GM18861 (cell line): ENCODE measurements around the gene RRBP1.

ENCODE experiments used
- ATAC-seq: cut with Tn5 transposase; IDR thresholded peaks from one replicate; pipeline ENCODE4 v1.9.1; 2021; ENCODE audit not compliant: unreplicated experiment

RRBP1 gene, protein sequence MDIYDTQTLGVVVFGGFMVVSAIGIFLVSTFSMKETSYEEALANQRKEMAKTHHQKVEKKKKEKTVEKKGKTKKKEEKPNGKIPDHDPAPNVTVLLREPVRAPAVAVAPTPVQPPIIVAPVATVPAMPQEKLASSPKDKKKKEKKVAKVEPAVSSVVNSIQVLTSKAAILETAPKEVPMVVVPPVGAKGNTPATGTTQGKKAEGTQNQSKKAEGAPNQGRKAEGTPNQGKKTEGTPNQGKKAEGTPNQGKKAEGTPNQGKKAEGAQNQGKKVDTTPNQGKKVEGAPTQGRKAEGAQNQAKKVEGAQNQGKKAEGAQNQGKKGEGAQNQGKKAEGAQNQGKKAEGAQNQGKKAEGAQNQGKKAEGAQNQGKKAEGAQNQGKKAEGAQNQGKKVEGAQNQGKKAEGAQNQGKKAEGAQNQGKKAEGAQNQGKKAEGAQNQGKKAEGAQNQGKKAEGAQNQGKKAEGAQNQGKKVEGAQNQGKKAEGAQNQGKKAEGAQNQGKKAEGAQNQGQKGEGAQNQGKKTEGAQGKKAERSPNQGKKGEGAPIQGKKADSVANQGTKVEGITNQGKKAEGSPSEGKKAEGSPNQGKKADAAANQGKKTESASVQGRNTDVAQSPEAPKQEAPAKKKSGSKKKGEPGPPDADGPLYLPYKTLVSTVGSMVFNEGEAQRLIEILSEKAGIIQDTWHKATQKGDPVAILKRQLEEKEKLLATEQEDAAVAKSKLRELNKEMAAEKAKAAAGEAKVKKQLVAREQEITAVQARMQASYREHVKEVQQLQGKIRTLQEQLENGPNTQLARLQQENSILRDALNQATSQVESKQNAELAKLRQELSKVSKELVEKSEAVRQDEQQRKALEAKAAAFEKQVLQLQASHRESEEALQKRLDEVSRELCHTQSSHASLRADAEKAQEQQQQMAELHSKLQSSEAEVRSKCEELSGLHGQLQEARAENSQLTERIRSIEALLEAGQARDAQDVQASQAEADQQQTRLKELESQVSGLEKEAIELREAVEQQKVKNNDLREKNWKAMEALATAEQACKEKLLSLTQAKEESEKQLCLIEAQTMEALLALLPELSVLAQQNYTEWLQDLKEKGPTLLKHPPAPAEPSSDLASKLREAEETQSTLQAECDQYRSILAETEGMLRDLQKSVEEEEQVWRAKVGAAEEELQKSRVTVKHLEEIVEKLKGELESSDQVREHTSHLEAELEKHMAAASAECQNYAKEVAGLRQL (N-terminal part only)

DNA sequence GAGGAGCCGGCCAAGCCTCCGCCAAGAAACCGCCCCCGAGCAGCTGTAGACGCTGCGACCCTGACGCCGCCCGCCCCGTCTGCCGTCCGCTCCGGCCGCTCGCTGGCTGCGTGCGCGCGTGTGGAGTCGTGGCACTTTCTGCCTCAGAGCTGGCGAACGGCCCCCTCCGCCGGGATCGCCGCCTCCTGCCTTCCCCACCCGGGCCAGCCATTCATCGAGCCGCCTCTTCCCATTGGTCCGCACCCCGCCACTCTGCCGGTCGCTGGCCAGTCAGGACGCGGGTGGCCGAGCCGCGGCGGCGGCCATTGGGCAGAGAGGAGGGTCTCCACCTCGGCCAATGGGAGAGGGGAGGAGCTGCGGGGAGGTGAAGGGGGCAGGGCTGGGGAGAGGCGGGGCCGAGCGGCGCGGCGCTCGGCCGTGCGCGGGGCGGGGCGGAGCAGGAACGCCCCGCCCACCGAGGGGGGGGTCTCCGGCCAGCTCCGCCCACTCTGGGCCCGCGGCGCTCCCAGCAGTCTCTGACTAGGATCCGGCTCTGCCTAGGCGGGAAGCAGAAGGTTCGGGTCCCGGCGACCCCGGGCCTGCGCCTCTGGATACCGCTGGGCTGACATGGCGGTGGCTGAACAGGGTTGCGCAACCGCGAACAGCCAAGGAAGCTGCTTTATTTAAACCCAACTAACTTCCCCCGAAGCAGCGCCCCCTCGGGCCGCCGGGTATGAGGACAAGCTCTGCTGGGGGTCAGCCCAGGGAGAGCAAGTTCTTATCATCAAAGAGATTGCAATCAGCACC lies at the start of gene RRBP1:
TSS of gene RRBP1 (minus strand) at position 140 of the 786 bp plus-strand sequence. CDS start 21,735 bp downstream, outside the sequence.
- peak; percentile 75 for ATAC-seq

DNA sequence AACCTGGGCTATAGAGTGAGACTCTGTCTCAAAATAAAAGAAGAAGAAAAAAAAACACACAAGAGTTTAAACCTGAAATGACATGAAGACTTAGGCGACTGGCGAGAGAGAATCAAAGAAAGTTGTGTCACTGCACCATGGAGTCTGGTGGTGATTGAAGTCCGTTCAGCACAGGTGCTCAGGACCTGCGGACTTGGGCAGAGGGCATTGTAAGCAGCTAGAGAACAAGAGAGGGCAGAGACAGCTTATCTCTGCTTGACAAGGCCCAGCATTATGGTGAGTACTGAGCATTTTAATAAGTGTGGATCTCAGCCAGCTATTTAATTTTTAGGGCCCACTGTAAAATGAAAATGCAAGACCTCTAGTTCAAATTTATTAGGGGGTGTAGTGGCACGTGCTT lies 49.2 kb upstream of the RRBP1 start:
- no peak for ATAC-seq

DNA sequence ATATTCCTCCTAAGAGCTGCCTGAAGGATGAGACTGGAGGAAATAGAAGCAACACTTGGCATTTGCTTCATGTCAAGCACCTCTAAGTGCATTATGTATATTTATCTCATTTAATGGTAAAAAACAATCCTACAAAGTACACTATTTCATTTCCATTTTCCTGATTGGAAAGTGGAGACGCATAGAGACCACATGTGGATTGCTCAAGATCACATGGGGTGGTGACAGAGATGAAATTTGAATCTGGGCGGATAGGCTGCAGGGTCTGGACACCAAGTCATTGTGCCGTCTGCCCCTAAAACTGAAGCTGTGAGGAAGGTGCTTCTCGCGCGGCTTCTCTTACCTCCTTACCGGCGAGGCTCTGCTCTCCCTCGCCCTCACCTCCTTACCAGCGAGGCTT lies 48.0 kb upstream of the RRBP1 start:
- ATAC-seq, result no peak

DNA sequence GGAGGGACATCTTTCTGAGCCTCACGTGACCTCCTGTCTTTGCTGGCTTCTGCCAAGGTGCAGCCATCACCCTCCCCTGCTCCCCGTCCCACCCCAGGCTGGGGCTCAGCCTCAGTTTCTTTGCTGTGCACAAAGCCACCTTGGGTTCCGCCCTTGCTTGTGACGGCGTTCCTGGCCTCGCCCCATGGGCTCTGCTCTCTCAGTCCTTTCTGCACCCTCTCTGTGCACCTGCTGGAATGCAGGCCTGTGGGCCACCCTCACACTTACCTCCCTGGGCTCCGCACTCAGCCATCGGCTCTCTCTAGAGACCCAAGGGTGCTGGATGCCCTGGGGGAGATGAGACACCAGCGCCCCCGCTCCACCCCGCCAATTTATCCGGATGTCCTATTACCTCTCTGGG lies 46.0 kb upstream of the RRBP1 start:
- no peak for ATAC-seq

DNA sequence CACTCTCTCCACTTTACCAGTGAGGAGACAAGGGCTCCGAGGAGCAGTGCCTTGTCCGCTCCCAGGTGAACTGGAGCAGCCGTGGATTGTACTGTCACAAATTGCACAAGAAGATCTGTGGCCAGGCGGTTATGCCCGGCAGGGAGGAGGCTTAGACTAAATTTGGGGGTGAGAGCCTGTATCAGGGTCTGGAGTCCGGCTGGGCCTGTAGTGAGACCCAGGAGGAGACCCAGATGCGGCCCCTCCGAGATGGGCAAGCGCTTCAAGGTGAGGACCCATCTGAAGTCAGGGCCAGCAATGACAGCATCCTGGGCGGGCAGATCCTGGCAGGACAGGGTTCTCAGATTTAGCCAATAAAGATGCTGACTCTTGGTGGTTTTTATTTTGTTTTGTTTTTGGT lies 45.3 kb upstream of the RRBP1 start:
- ATAC-seq, result no peak

DNA sequence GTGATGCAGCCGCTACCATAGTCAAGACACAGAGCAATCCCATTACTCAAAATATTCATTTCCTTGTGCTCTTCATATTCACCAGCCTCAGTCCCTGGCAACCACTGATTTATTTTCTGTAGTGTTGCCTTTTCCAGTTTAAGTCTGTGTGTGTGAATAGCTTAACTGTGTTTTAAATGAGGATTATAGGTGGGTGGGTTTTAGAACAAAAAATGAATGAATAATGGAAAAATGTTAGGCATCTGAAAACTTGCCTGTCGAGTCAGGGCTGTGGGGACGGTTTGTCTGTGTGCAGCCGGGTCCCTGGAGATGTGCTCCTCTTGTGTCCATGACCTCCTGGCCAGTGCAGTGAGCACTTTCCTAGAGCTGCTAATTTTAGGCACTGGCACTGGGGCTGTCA lies 44.9 kb upstream of the RRBP1 start:
- no peak for ATAC-seq

DNA sequence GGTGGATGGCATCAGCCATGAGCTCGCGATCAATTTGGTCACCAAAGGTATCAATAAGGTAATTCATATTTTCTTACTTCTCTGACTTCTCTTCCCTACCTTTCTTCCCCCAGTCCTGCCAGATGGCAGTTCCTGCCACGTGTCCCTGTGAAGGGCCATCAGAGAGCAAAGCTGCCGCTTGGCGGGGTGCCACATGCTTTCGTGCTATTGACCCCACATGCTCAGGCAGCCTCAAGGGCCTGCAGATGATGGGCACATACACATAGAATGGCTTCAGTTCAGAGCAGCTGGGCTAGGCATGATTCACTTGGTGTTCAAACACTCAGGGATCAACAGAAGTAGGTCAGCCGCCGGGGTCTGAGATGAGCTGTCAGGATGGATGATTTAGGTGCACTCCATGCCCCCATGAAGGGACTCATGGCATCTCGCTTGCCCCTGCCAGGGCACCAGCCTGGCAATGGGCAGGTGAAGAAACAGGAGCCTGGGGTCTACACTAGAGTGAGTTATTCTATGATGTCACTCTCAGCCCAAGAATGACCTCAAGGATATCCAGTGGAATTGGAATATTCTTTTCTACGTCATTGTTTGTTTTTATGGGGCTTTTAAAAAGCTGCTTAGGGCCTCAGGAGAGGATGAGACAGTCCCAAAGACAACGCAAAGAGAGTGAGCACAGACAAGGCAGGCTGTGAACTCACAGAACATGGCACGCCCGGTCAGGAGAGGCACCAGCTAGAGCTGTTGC lies 43.2 kb upstream of the RRBP1 start:
- ATAC-seq, result no peak

DNA sequence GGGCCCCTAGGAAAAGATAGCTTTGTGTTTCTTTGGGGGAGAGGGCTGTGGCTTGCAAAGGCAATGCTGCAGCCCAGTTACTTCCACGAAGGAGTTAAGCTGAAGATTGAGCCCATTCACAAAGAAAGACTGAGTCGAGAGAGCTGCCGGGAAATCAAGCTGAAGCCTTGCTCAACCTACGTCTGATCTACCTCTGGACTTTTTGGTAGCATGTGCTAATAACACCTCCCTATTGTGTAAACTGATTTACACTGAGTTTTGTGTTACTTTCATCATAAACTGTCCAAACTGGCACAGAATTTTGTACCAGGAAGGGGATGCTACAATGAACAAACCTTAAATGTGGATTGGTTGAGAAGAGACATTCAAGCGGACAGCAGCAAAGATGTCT lies 41.3 kb upstream of the RRBP1 start:
- no peak for ATAC-seq

DNA sequence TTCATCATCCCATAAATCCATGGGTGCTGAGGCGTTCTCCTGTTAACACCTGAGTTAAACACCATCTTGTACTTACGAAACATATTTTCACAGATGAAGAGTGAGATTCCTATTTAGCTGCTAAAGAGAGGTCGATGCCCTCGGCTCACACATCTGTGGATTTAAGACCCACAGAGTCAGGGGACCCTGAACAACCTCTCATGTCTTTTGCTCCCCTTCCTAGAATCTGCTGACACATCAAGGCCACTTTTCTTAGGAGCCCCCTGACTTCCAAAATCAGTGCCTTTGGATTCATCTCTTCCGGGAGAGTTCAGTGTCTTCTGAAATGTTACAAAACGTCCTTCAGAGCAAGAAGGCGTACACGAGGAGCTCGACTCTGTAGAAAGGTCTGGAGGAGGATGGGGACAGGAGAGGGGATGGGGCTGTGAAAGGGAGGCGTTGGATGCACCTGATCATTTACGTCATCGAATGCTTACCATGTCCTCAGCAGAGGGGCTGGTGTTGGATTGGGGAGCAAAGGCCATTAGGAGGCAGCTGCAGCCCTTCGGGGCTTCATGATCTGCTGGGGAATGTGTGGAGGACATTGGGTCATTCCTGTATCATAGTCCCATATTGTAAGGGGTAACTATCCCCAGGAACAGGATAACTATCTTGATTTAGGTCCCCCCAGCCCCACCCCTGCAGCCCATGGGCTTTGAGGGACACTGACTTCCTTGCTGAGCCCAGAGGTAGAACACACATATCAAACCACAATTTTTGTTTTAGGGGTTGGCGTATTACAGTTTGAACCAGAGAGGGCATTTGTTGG lies 40.7 kb upstream of the RRBP1 start:
- no peak for ATAC-seq

DNA sequence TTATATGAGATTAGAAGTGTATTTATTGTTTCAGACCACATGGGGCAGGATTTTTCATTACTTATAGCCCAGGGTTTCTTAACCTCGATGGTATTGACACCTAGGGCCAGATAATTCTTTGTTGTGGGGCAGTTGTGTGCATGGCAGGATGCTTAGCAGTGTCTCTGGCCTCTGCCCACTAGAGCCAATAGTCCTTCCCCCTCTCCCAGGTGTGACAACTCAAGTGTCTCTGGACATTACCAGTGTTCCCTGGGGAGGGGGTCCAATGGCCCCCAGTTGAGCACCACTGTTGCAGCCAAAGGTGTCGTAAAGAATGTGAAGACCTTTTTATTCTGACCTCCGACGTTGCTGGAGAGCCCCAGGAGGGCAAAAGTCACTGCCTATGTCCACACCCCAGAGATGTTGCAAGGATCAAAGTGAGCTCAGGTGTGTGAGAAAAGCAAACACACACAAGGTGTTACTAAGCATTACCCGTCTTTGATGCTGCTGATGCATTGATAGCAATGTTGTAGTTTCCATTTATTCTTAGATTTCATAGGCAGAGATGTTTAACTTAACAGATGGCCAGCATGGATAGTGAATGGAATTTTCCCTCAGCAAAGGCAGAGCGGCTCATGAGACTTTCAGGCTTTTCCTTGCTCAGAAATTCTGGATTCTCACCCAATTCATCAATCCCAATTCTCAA lies 39.9 kb upstream of the RRBP1 start:
- ATAC-seq, result no peak

DNA sequence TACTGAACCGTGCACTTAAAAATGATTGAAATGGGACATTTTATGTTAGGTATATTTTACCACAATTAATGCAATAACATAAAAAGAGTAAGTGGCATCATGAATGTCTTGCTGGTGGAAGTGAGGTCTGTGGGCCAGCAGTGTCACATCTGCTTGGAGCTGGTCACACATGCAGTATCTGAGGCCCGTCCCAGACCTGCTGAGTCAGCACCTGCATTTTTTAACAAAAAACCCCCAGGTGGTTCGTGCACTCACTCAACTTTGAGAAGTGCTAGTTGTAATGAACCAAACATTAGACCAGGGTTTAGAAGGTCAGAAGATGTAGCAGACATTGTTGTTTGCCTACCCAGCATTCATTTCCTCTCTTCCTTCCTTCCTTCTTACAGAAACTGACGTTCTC lies 38.7 kb upstream of the RRBP1 start:
- ATAC-seq, result no peak

DNA sequence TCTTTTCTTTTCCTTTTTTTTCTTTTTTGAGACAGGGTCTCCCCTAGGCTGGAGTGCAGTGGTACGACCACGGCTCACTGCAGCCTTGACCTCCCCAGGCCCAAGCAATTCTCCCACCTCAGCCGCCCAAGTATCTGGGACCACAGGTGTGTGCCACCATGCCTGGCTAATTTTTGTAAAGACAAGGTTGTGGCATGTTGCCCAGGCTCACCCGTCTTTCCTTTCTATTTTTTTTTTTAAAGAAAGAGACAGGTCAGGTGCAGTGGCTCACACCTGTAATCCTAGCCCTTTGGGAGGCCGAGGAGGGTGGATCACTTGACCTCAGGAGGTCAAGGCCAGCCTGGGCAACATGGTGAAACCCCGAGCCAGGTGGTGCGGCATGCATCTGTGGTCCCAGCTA lies 34.3 kb upstream of the RRBP1 start:
- ATAC-seq, result no peak

DNA sequence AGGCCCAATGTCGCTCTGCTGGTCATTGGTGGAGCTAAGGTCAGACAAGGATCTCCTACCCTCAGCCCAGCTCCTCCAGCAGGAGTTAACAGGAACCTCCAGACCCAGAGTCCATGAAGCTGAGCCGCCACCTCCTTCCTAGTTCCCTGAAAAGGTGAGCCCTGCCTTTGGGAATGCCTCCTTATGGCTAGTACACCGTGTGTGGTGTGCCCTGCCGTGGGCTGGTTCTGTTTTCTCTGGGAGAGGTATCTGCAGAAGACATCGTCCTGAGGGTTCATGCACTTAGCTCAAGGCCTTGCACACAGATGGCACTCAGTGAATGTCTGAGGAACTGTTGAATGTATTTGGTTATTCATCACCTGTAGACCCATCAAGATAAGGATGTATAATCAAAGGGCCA lies 33.0 kb upstream of the RRBP1 start:
- no peak for ATAC-seq

DNA sequence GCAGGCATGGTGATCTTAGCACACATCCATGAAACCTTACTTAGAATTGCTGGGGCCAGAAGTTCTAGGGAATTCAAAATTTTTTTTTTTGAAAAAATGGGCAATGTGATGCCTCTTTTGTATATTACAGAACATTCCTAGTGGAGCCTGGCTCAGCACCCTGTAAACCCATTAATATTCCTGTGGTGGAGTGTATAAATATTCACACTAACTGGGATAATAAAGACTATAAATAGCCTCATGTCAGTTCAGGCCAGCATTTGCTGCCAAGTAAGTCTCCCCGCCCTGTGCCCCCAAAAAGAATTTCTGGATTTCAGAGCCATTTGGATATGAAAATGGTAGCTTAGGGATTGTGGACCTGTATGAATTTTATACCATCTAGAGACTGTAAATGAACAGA lies 32.6 kb upstream of the RRBP1 start:
- ATAC-seq, result no peak

DNA sequence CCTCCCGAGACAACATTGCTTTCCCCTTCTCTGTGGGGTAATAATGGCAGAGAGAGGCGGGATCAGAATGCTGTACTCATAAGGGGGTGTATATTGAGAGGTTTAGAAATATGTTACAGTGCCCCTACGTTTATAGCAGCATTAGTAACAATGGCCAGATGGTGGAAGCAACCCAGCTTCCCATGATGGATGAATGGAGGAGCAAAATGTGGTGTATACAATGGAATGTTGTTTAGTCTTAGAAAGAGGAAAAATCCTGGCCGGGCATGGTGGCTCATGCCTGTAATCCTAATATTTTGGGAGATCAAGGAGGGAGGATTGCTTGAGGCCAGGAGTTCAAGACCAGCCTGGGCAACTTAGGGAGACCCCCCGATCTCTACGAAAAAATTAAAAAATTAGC lies 30.7 kb upstream of the RRBP1 start:
- ATAC-seq, result no peak

DNA sequence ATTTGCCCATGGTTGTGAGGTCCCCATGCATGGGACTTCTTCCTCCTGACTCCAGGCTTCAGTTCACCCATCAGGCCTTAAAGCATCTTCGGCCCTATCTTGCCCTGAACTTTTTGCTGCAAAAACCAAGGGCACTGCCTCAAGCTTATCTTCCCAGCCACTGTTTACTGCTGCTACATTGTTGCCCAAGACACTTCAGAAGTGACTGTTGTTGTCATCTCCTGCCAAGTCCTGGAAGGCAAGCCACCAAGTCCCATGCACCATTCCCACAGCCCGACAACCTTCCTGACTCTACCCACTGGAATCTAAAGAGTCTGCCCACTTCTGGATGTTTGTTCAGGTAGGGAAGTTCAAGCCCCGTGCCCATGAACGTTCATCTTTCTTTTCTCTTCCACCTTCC lies 30.2 kb upstream of the RRBP1 start:
- ATAC-seq, result no peak

DNA sequence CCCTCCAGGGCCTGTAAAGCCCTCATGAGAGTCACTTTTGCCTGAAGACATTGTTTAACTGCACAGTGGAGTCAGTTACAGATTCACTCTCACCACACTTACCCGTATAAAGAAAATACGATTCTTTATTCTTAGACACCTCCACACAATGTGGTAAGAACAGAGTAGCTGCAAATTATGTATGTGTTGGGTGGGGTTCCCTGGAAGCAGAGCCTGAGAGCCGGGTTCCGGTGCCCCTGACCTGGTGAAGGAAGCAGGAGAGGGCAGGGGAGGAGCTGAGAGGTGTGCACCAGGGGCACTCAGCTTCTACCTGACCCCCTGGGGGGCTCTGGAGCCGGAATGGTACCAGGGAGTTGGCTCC lies 29.2 kb upstream of the RRBP1 start:
- ATAC-seq, result no peak

DNA sequence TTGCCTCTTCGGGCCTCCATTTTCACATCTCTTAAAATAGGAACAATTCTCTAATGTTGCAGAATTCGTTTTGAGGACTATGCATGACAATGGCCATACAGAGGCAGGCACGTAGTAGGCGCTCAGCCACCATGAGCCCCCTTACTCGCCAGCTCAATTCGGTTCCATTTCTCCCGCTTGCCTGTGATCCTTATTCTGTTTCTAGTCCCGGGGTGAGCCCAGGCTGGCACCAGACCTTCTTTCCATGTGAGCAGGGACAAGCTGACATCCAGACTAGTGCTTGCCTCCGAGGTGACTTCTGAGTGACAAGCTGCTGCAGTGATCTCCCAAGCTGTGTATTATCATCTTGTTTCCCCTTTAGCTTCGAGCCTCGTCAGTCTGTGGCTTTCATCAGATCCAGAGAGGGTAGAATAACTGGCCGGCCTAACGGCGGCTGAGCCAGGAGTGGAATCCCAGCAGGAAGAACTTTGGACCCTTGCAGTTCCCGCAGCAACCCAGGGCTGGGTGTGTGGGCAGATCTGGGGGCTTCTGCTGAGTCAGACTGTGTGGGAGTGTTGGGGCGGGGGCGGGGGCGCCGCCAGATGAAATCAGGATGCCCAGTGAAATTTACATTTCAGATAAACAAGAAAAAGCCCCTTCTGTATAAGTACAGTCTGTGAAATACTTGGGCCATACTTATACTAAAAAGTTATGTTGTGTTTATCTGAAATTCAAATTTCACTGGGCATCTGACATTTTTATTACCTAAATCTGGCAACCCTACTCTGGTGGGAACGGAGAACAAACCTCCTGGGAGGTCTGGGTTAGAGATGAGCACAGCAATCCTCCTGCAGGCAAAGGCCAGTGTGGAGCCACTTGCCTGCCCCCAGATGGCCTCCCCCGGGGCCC lies 28.6 kb upstream of the RRBP1 start:
- no peak for ATAC-seq
